IMR-90 (cell line): ENCODE data around the gene CERS6. TPM values are rescaled to one million over a fixed set of nuclear protein-coding genes. Genes with fewer than 3 reads are reported as not detected.

Source experiments
- ATAC-seq: fragments of 200-7000 bp; cut with Tn5 transposase; 2 replicates; pipeline ENCODE4 v1.9.1; 2020; ENCODE audit warnings: low read depth, mild to moderate bottlenecking, moderate library complexity
- BruUV-seq: library from RNA; stranded (reverse); fragments of 400-500 nt; replicated peaks from 2 replicates; lab custom pipeline; 2021; lab: Mats Ljungman, UMichigan
- CTCF ChIA-PET: fragments of 300-600 bp; formaldehyde crosslinking; extraction: SDS; loops from one replicate; lab custom pipeline; 2021; ENCODE audit warnings: antibody characterized with exemption; lab: Yijun Ruan, JAX
- POLR2A ChIA-PET: fragments of 300-600 bp; sonication (Branson Sonifier 250); formaldehyde crosslinking; loops from one replicate; lab custom pipeline; 2022; ENCODE audit warnings: antibody characterized with exemption; ENCODE audit not compliant: unreplicated experiment; lab: Charles Lee
- DNase-seq: peaks from one replicate; pipeline ENCODE4 v3.0.0; 2013
- H2AFZ ChIP-seq: replicated peaks from 2 replicates; pipeline ENCODE3; 2013; ENCODE audit warnings: low read length, mild to moderate bottlenecking; ENCODE audit not compliant: poor library complexity
- H2AK5ac ChIP-seq: 2 replicates; pipeline ENCODE4 v1.6.1; 2013; ENCODE audit warnings: low read depth, low read length, inconsistent platforms
- H2AK9ac ChIP-seq: replicated peaks from 2 replicates; pipeline ENCODE3; 2013; ENCODE audit warnings: mild to moderate bottlenecking, low read depth, low read length, moderate library complexity; ENCODE audit not compliant: poor library complexity
- H2BK120ac ChIP-seq: 2 replicates; pipeline ENCODE4 v1.6.1; 2013; ENCODE audit warnings: low read depth, low read length, inconsistent platforms
- H2BK15ac ChIP-seq: 3 replicates; pipeline ENCODE4 v1.6.1; 2013; ENCODE audit warnings: low read depth, low read length, inconsistent platforms
- H2BK20ac ChIP-seq: 2 replicates; pipeline ENCODE4 v1.6.1; 2013; ENCODE audit warnings: low read depth, mild to moderate bottlenecking, inconsistent platforms, low read length, moderate library complexity
- H2BK5ac ChIP-seq: 2 replicates; pipeline ENCODE4 v1.6.1; 2013; ENCODE audit warnings: mild to moderate bottlenecking, low read depth, low read length, inconsistent platforms; ENCODE audit not compliant: poor library complexity, severe bottlenecking
- H3K14ac ChIP-seq: replicated peaks from 2 replicates; pipeline ENCODE4 v1.6.1; 2013; ENCODE audit warnings: low read depth, low read length, inconsistent platforms
- H3K18ac ChIP-seq: 2 replicates; pipeline ENCODE4 v1.6.1; 2013; ENCODE audit warnings: low read depth, low read length, control low read depth
- H3K23ac ChIP-seq: 2 replicates; pipeline ENCODE4 v1.6.1; 2013; ENCODE audit warnings: low read depth, low read length, inconsistent platforms
- H3K27ac ChIP-seq: 2 replicates; pipeline ENCODE4 v1.5.1; 2013; ENCODE audit warnings: mild to moderate bottlenecking, control low read depth, low read length; ENCODE audit not compliant: insufficient read depth
- H3K27me3 ChIP-seq: 2 replicates; pipeline ENCODE4 v1.6.1; 2013; ENCODE audit warnings: low read length; ENCODE audit not compliant: control insufficient read depth, insufficient read depth
- H3K36me3 ChIP-seq: 2 replicates; pipeline ENCODE4 v1.6.1; 2013; ENCODE audit warnings: low read length, mixed read lengths; ENCODE audit not compliant: control insufficient read depth, insufficient read depth
- H3K4ac ChIP-seq: 2 replicates; pipeline ENCODE4 v1.6.1; 2013; ENCODE audit warnings: low read depth, low read length, inconsistent platforms
- H3K4me1 ChIP-seq: 2 replicates; pipeline ENCODE4 v1.6.1; 2013; ENCODE audit warnings: low read length, mixed read lengths; ENCODE audit not compliant: control insufficient read depth, insufficient read depth
- H3K4me2 ChIP-seq: 2 replicates; pipeline ENCODE4 v1.6.1; 2013; ENCODE audit warnings: low read depth, mild to moderate bottlenecking, control low read depth, low read length, moderate library complexity
- H3K4me3 ChIP-seq: 2 replicates; pipeline ENCODE4 v1.5.1; 2013; ENCODE audit warnings: low read depth, mild to moderate bottlenecking, control low read depth, low read length, moderate library complexity; ENCODE audit not compliant: insufficient read depth
- H3K56ac ChIP-seq: 2 replicates; pipeline ENCODE4 v1.6.1; 2013; ENCODE audit warnings: low read length, inconsistent platforms; ENCODE audit not compliant: insufficient read depth; ENCODE audit errors: extremely low read depth
- H3K79me1 ChIP-seq, 2 experiments: 2 replicates each; pipeline ENCODE4 v1.6.1; 2013; ENCODE audit warnings: low read length in 2 of 2, inconsistent platforms in 1 of 2, low read depth in 1 of 2
- H3K9ac ChIP-seq: 2 replicates; pipeline ENCODE4 v1.6.1; 2013; ENCODE audit warnings: low read depth, low read length, control low read depth
- H3K9me1 ChIP-seq: 2 replicates; pipeline ENCODE4 v1.6.1; 2013; ENCODE audit warnings: low read length, inconsistent platforms; ENCODE audit not compliant: insufficient read depth
- H3K9me3 ChIP-seq: 2 replicates; pipeline ENCODE4 v1.6.1; 2013; ENCODE audit warnings: low read length; ENCODE audit not compliant: control insufficient read depth, insufficient read depth
- H4K20me1 ChIP-seq: 2 replicates; pipeline ENCODE4 v1.6.1; 2013; ENCODE audit warnings: low read length, inconsistent platforms; ENCODE audit not compliant: insufficient read depth
- H4K5ac ChIP-seq: 2 replicates; pipeline ENCODE4 v1.6.1; 2013; ENCODE audit warnings: mild to moderate bottlenecking, low read depth, low read length, control low read depth
- H4K8ac ChIP-seq, 2 experiments: 2 replicates each; pipeline ENCODE4 v1.6.1; 2013; ENCODE audit warnings: low read depth in 2 of 2, low read length in 2 of 2, control low read depth in 1 of 2, inconsistent platforms in 1 of 2
- H4K91ac ChIP-seq: 2 replicates; pipeline ENCODE4 v1.6.1; 2013; ENCODE audit warnings: low read depth, low read length, inconsistent platforms; ENCODE audit not compliant: insufficient read depth
- NFE2L2 ChIP-seq: fragments of 150-350 bp; IDR thresholded peaks from 2 replicates; pipeline ENCODE4 v1.6.1; 2016; ENCODE audit warnings: low read depth, mild to moderate bottlenecking, low read length
- WGBS, 2 experiments: methylation state at CpG; one replicate each; pipeline versions ENCODE4 v1.1.5 to v1.1.7; 2013; ENCODE audit warnings: missing lambda C conversion rate in 2 of 2; ENCODE audit not compliant: insufficient read length in 1 of 2; ENCODE audit errors: extremely low coverage in 2 of 2; 5-methylcytosine and 5-hydroxymethylcytosine counted together
- dilution Hi-C: fragments of 300-500 bp; cut with HindIII; formaldehyde crosslinking; loops from one replicate; pipeline ENCODE4 v1.14.3; 2018; ENCODE audit warnings: low sequenced_read_pairs; ENCODE audit not compliant: unreplicated experiment
- in situ Hi-C: fragments of 300-500 bp; cut with MboI; formaldehyde crosslinking; loops from 3 replicates; pipeline ENCODE4 v1.14.3; 2019; ENCODE audit warnings: low sequenced_read_pairs, inconsistent platforms, mixed read lengths
- intact Hi-C: fragments of 100-400 bp; cut with micrococcal nuclease; formaldehyde crosslinking; loops from 2 replicates; pipeline ENCODE4 v1.10.0; 2022
- polyA plus RNA-seq, 3 experiments: library from polyadenylated mRNA; depleted of rRNA; stranded (reverse); fragments of >200 nt; gene quantifications; 2 replicates each; pipeline ENCODE4 v1.2.3, GENCODE V29; 2012; ENCODE audit warnings: low replicate concordance in 1 of 3
- total RNA-seq: library from RNA; depleted of rRNA; stranded (reverse); fragments of >200 nt; gene quantifications from 2 replicates; pipeline ENCODE4 v1.2.3, GENCODE V29; 2012

The CERS6 gene
- total and polyA plus RNA-seq, 2 of the 4 experiments (the other 2 are of a cell fraction): 2.1 to 5.7 TPM

DNA sequence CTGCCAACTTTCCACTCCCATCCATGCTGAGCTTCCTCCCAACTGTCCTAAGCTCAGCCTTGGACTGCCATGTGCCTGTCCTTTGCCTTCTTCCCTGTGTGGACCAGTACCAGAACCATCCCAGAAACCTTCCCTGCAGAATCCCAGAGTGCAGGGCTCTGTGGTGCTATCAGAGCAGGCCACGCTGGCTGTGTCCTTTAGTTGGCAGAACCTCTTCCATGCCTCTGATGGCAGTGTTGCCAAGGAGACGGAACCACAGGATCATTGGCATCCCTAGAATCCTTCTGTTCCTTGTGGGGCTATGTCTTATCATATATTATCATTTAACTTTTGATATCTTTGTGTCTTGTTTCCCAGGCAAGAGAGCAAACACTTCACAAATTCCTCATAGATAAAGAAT lies 273.4 kb downstream of the CERS6 start:
- no peaks in the 10 kb centered on the region for H3K4me1 ChIP-seq
- no peak overlapping the region for H2AFZ ChIP-seq
- H2AK9ac ChIP-seq: no peak overlapping the region
- H3K79me1 ChIP-seq: no peaks in the 10 kb centered on the region
- ChIA-PET CTCF (no interaction called here), POLR2A (no interaction called here)
- no peak overlapping the region for H4K5ac ChIP-seq
- no peaks in the 10 kb centered on the region for H4K20me1 ChIP-seq
- H3K27ac ChIP-seq: no peak overlapping the region
- no peak overlapping the region for H3K4me2 ChIP-seq
- H2AK5ac ChIP-seq: no peak overlapping the region
- TF ChIP-seq NFE2L2: no peak
- no peak overlapping the region for H3K14ac ChIP-seq
- H3K4me3 ChIP-seq: no peak overlapping the region
- H3K27me3 ChIP-seq: no peaks in the 10 kb centered on the region
- no peak overlapping the region for H4K8ac ChIP-seq
- no peak overlapping the region for H3K23ac ChIP-seq
- dilution Hi-C loops: no loop called here
- no peak overlapping the region for H3K56ac ChIP-seq
- intact Hi-C loops: no loop called here
- DNase-seq (no peak), ATAC-seq (no peak)
- H3K9me3 ChIP-seq: no peaks in the 10 kb centered on the region
- no peak overlapping the region for H3K18ac ChIP-seq
- no peaks in the 10 kb centered on the region for H3K9me1 ChIP-seq
- no peak overlapping the region for H2BK20ac ChIP-seq
- no peak overlapping the region for H3K9ac ChIP-seq
- no TSS peak for BruUV-seq
- in situ Hi-C loops: no loop called here
- H2BK5ac ChIP-seq: no peak overlapping the region
- no peak overlapping the region for H4K91ac ChIP-seq
- no peak overlapping the region for H3K4ac ChIP-seq
- H2BK15ac ChIP-seq: no peak overlapping the region
- no peak overlapping the region for H2BK120ac ChIP-seq
- no peaks in the 10 kb centered on the region for H3K36me3 ChIP-seq
- no CpG with 5 or more reads among the region's 2 CpGs for WGBS, 2 experiments
